ENCODE results near the gene COL4A6.

DNA sequence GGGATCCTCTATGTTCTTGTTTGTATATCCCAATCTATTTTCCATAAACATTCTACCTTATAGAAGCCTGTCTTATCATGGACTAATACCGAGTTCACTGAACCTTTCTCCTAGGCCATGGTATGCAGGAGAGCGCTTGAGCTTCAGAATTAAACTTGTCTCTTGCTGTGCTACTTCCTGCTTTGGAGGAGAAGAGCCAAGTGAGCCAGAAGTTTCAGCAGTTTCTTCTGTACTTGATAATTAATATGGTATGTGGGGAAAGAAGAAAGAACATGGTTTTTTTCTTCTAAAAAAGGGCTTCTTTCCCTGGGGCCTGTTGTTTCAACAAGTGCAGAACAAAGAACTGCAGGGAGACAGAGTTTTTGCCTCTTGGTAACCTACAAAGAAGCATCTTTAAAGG is 173.8 kb downstream of the COL4A6 start:
- TF ChIP-seq, protein P1, sequence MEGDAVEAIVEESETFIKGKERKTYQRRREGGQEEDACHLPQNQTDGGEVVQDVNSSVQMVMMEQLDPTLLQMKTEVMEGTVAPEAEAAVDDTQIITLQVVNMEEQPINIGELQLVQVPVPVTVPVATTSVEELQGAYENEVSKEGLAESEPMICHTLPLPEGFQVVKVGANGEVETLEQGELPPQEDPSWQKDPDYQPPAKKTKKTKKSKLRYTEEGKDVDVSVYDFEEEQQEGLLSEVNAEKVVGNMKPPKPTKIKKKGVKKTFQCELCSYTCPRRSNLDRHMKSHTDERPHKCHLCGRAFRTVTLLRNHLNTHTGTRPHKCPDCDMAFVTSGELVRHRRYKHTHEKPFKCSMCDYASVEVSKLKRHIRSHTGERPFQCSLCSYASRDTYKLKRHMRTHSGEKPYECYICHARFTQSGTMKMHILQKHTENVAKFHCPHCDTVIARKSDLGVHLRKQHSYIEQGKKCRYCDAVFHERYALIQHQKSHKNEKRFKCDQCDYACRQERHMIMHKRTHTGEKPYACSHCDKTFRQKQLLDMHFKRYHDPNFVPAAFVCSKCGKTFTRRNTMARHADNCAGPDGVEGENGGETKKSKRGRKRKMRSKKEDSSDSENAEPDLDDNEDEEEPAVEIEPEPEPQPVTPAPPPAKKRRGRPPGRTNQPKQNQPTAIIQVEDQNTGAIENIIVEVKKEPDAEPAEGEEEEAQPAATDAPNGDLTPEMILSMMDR (IDR thresholded peaks at IDR 0.05) = no peak
- TF ChIP-seq EZH2phosphoT487 (IDR thresholded peaks at IDR 0.05) = no peak
- no peak for TF ChIP-seq EZH2 (IDR thresholded peaks at IDR 0.05)

Measured in neural progenitor cell (in vitro differentiated cells).